ENCODE data around the gene DOC2B.
"Not testable (repeated sequence)": the region's sequence is repeated elsewhere in the genome, so short reads cannot be mapped to it uniquely, and the experiment has no call there.

DOC2B gene

DNA sequence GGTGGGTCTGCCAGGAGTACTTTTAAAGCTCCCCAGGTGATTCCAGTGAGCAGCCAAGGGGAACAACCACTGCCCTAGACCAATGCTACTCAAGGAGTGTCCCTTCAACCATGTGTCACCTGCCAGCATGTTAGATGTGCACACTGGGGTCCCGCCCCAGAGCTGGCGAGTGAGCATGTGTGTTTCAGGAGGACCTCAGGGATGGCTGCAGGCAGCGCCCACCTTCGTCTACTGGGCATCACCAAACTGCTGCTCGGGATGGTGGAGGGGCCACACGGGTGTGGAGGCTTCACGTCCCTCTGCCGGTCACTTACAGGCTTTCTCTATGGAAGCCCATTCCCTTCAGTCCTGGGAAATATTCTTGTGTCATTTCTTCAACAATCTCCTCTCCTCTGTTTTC, 29.0 kb upstream of the DOC2B start:
- DNase-seq (ENCODE audit: low spot score), result no peak

DNA sequence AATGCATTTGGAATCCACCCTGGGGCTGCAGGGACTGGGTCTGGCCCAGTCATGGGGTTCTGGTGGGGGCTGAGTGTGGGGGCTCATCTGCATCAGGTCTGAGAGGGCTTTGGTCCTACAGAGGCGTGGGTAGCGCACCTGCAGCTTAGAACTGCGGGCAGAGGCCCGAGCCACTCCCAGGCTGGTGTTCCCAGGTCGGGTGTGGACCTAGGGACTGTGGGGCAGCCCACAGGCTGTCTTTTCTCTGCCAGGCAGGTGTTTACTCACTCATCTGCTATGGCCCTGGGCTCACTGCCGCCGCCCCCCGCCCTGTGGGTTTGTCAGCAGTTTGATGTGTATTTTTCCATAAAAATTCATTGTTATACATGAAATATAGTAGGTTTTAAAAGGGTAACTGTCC, 27.0 kb upstream of the DOC2B start:
- no peak for DNase-seq (ENCODE audit: low spot score)

DNA sequence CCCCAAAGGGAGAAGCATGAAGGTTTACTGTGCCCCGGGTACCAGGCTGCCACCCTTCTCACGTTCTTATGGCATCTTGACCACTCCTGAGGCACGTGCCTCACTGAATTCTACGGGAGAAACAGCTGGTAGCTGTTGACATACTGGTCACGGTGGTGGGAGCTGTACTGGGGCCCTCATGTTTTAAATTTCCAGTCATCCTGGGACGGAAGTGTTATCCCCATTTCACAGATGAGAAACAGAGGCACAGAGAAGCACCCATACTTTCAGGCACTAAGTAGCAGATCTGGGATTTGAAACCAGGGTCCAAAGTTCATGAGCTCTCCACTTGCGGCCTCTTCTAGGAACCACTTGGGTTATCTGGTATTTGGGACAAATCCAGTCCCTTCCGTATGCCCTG, 26.3 kb upstream of the DOC2B start:
- DNase-seq (ENCODE audit: low spot score), result no peak

DNA sequence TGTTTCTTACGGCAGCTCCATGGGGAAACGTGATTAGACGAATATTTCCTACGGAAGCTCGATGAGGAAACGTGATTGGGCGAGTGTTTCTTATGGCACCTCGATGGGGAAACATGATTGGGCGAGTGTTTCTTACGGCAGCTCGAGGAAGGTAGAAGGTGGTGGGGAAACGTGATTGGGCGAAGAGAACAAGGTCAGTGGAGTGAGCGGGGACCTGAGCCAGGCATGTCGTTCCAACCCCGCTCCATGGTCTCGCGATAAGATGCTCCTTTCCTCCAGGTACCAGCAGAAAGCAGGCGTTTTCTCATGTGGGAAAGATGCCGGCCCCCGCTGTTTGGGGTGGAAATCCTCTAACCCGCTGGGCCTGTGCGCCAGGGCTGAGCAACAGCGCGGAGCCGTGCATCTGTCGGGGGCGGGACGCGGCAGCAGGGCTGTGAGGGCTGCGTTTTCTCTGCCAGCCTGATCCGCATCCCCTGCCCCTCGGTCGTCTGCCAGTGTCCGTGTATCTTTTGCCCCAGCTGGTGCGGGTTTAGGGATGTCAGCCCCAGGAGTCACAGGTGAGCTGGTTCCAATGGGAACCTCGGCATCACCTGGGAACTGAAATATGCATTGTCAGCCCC, 25.6 kb upstream of the DOC2B start:
- no peak for DNase-seq (ENCODE audit: low spot score)

DNA sequence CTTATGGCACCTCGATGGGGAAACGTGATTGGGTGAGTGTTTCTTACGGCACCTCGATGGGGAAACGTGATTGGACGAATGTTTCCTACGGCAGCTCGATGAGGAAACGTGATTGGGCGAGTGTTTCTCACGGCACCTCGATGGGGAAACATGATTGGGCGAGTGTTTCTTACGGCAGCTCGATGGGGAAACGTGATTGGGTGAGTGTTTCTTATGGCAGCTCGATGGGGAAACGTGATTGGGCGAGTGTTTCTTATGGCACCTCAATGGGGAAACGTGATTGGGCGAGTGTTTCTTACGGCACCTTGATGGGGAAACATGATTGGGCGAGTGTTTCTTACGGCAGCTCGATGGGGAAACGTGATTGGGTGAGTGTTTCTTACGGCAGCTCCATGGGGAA, 25.0 kb upstream of the DOC2B start:
- not testable (repeated sequence) for DNase-seq (ENCODE audit: low spot score)

DNA sequence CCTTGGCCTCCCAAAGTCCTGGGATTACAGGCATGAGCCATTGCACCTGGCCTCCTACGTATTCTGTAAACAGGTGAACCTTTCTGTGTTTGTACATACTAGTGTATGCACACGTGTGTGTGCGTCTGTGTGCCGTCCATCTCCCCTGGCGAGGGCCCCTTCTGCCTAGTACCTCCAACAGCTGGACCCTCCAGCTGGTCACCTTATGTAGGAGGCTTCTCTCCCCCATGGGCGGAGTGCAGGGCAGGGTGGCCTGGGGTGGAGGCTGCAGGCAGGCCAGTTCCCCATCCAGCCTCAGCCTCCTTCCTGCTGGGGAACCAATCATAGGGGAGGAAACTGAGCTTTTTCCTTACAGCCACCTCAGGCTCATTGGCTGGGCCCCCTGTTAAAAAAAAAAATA, 24.4 kb upstream of the DOC2B start:
- DNase-seq (ENCODE audit: low spot score), result no peak

DNA sequence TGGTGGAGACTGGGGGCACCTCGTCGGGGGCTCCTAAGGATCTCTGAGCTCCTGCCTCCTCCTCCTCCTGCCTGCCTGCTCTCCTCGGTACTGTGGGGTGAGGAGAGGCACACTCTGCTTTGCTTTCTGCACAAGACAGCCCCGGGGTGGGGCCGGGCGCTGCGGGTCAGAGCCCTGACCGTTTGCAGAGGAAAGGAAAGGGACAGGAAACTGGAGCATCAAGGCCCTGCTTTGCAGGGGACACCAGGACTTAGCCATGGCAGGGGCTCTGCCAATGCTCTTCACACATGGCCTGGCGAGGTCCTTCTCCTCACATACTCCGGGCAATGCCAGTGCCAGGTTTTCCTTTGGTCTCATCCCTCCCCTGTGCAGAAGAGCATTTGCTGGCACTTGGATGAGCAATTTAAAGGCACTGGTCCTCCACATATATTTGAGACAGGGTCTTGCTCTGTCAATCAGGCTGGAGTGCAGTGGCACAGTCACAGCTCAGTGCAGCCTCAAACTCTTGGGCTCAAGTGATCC, 23.8 kb upstream of the DOC2B start:
- no peak for DNase-seq (ENCODE audit: low spot score)

DNA sequence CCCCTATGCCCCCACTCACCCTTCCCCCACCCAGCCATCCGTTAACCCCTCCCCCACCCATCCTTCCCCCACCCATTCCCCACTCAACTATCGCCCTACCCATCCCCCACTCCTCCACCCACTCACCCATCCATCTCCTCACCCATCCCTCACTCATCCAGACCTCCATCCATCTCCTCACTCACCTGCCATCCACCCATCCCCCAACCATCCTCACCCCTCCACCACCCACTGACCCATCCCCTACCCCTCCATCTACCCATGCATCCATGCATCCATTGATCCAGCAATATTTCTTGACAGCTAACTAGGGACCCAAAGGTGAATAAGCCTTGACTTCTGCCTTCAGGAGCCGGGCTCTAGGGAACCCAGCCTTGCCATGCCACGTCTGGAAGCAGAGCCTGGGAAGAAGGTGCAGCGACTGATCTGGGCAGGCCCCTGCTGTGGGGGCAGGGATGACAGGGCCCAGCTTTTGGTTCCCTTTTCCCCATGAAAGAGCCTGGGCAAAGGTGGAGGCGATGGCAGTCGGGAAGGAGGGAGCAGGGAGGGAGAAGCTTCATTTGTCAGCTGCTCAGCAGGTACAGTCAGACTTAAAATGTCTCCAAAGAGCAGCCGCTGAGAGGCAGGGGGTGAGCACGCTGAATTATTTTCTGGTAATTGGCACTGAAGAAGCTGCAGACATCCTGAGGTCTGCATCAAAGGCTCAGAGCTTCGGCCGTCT, 23.1 kb upstream of the DOC2B start:
- no peak for DNase-seq (ENCODE audit: low spot score)

DNA sequence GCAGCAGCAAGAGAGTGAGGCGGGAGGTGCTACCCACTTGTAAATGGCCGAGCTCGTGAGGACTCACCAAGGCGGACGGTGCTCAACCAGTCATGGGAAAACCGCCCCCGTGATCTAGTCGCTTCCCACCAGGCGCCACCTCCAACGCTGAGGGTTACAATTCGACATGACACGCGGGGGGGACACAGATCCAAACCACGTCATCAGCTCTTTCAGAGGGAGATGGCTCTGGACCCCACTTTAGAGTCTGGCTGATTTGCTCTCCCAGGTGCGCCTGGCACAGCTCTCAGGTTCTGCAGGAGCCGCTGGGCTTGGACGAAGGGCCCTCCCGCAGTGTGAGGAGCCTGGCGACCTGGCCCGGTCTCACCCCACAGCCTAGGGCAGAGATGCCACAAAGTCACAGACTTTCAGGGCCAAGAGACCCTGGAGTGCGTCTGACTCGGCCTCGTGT, 21.1 kb upstream of the DOC2B start:
- no peak for DNase-seq (ENCODE audit: low spot score)

DNA sequence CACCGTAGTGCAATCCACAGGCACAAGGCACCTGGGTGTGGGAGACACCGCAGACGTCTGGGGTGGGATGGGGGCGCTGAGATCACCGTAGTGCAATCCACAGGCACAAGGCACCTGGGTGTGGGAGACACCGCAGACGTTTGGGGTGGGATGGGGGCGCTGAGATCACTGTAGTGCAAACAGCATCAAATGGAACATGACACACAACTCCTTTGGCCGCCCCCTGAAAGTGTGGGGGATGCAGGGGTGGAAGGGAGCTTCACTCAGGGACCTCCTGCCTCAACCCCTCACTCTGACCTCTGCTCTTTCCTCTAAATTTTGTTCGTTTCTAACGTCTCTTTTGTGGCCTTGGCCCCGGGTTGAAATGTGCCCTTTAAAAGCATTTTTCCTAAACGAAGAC, 20.3 kb upstream of the DOC2B start:
- not testable (repeated sequence) for DNase-seq (ENCODE audit: low spot score)

DNA sequence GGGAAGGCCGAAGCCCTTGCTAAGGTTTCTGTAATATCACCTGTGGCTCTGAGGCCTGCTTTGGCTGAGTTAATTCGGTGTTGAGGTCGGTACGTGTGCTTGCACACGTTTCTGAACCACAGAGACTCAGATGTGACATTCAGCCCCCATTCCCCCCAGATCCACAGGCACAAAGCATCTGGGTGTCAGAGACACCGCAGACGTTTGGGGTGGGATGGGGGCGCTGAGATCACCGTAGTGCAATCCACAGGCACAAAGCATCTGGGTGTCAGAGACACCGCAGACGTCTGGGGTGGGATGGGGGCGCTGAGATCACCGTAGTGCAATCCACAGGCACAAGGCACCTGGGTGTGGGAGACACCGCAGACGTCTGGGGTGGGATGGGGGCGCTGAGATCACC, 19.8 kb upstream of the DOC2B start:
- DNase-seq (ENCODE audit: low spot score), result not testable (repeated sequence)

DNA sequence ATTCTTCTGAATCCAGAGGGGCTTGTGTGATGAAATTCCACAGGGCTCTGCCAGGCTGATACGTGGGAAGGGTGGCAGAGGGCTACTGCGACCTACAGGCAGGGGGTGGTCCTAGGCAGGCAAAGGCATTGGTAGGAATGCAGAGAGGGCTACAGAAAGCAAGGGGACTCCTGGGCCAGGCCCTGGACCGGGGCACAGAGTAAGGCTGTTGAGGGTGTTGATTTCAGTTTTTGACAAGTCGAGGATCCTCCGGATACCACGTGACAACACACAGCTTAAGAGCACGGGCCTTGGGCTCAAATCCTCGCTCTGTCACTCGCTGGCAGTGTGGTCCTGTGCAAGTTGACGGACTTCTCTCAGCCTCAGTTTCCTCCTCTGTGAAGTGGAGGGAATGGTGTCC, 19.1 kb upstream of the DOC2B start:
- no peak for DNase-seq (ENCODE audit: low spot score)

DNA sequence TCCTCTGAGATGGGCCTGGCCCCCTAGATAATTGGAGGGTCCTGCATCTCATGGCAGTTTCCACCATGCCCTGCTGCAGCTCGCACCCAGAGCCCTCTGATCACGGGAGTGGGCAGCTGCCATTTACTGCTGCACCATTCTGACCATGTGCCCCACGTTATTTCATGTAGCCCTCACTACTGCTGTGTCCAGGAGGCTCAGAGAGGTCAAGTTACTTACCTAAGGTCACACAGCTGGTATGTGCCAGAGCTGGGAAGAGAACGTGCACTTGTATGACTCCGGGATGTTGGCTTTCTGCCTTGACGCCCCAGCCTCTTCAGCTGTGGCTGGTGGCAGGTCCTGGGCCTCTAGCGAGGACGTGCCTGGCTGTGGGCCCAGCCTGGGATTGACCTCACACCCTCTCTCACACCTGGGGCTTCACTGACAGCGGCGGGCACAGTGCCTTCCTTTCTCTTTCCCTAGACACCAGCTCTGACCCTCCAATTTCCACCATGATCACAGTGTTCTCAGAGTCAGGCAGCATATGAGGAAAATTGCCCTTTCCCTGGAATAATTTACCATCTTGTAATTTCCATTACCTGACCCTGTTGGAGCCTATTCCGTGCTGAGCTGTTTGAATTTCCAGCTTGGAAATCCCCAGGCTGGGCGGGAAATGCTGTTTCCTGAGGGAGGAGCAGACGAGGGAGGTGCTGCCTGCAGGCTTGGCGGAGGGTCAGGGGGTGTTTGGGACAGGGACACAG, 18.5 kb upstream of the DOC2B start:
- DNase-seq (ENCODE audit: low spot score), result no peak

DNA sequence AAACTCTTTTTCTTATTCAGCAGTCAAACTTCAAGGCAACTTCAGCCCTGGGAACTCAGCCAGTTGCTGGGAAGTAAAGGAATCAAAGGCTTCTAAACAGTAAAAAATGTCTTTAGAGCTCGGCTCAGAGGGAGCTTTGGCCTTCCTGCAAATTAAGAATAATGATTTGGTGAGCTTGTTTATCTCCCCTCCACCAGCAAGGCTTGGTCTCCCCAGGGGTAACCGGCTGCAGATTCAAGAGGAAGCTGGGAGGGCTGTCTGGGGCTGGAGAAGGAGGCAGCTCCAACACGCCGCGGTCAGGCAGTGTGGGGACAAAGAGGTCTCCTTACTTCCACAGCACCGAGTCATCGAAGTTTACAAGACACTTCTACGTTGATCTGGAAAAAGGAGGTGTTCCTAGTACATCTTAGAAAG, 17.7 kb upstream of the DOC2B start:
- no peak for DNase-seq (ENCODE audit: low spot score)

DNA sequence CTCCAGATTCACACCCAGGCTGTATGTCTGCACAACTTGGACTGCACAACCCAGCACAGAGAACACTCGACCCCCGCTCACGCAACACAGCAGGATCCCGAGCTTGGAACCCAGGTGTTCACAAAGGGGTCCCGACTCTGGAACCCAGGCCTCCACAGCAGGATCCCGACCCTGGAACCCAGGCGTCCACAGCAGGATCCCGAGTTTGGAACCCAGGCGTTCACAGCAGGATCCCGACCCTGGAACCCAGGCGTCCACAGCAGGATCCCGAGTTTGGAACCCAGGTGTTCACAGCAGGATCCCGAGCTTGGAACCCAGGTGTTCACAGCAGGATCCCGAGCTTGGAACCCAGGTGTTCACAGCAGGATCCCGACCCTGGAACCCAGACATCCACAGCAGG, 16.8 kb upstream of the DOC2B start:
- not testable (repeated sequence) for DNase-seq (ENCODE audit: low spot score)

DNA sequence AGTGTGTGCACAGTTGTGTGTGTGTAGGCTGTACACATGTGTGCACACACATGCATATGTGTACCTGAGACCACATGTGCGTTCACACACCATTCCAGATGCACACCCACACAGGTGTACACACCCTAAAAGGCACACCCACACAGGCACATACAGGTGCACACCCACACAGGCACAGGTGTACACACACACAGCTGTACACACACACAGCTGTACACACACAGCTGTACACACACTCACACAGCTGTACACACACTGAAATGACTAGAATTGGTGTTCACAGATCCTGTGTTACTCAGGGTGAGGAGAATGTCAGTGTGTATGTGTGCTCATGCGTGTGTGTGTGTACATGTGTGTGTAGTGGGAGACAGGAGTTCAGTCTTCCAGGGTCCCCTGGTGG, 15.9 kb upstream of the DOC2B start:
- DNase-seq (ENCODE audit: low spot score), result no peak

DNA sequence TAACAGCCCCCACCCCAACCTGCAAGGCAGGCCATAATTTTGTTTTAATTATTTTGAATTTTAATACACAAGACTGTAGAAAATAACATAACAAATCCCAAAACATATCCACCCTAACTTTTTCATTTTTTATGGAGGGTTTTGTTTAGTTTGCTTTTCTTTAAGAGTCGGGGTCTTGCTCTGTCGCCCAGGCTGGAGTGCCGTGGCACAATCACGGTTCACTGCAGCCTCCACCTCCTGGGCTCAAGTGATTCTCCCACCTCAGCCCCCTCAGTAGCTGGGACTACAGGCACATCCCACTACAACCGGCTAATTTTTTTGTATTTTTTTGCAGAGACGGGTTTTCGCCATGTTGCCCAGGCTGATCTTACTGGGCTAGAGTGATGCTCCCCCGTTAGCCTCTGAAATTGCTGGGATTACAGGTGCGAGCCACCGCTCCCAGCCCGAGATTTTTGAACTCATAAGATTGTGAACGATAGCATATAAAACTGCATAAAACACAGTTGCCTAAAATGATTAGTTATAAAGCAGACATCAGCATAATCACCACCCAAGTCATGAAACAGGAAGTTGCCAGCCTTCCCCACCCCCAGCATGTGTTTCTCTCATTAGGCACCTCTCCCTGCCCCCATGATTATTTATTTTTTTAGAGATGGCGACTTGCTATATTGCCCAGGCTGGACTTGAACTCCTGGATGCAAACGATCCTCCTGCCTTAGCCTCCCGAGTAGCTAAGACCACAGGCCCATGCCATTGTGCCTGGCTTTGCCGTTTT, 13.6 kb upstream of the DOC2B start:
- no peak for DNase-seq (ENCODE audit: low spot score)

DNA sequence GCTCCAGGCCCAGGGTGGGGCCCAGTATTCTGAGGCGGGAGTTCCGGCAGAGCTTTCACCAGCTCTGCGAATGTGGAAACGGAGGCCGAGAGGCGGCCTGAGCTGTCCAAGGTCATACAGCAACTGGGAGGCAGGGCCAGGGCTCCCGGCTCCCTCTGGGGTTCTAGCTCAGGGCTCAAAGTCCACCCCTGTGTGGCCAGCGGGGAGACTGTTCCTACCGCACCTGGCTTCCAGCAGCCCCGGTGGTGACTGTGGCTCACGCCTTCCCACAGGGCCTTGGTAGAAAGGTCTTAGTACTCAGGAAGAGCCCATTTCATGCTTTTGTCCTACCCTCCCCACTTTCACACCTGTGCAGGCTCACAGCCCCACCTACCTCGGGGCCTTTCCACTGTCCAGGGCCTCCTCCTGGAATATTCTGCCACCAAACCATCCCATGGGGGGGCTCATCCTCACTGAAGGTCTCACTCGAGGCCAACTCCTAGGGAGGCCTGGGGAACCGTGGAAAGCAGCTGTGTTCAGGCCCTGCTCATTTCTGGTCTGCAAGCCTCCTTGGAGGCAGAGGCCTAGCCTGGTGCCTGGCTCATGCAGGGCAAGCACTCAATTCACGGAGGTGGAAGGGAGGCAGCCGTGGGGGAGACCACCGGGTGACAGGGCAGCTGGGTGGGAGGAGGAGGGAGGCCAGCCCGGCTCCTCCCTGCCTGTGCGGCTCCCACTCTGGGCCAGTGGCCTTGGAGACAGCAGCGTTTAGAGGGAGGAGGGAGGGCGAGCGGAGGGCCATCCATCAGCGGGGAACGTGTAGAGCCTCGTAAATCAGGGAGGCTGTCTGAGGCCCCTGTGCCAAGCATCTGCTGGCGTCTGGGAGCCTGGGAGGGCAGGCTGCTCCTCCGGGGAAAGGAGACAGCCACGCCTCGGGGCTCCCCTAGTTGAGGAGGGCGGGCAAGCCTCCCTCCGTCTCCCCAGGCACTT, 12.7 kb upstream of the DOC2B start:
- no peak for DNase-seq (ENCODE audit: low spot score)

DNA sequence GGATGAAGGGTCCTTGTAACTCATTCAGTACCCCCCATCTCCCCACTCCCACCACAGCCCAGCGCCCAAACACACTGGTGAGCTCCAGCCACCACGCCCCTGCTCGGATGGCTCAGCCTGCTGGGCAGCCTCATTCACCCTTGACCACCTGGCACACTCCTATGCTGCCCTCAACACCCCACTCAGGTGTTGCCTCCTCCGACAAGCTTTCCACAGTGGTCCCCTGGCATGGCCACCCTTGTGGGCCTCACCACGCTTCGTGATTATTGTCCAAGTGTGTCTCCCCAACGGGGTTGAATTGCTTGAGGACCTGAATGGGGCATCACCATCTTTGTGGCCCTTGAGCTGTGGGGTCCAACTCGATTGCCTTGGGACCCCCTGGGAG, 12.0 kb upstream of the DOC2B start:
- no peak for DNase-seq (ENCODE audit: low spot score)

DNA sequence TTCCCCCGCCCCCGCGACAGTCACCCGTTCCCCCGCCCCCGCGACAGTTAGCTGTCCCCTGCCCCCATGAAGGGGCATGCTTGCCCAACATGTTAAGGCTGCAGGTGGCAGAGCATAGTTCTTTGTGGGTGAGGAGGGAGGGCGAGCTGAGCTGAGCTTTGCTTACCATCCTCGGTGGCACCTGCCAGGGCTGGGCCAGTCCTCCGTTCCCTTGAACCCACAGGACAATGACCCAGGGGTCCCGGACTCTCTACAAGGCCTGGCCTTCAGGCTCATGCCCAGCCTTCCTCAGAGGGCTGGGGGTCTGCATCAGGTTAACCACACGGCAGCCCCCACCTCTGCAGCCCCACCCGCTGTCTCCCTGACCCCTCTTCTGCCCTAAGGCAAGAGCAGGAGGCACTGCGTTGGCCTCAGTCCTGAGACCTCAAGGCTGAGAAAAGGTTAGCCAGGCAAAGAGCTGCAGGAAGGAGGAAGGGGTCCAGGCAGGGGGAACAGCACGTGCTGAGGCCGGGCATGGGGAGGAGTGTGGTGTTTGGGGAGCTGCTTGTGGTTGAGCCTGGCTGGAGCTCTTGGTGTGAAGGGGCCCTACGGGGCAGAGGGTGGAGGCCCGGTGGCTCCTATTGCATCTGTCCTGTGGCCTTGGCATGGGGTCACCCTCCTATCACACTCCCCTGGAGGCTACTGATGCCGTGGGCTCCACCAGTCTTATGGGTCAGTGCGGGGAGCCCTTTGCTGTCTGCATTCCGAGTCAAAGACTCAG, 11.4 kb upstream of the DOC2B start:
- no peak for DNase-seq (ENCODE audit: low spot score)
